GDM1 (cell line): ENCODE measurements around the gene ZNF318.

Source experiments
- DNase-seq: peaks from one replicate; lab custom pipeline; 2025; lab: John Stamatoyannopoulos, UW

ZNF318 gene

DNA sequence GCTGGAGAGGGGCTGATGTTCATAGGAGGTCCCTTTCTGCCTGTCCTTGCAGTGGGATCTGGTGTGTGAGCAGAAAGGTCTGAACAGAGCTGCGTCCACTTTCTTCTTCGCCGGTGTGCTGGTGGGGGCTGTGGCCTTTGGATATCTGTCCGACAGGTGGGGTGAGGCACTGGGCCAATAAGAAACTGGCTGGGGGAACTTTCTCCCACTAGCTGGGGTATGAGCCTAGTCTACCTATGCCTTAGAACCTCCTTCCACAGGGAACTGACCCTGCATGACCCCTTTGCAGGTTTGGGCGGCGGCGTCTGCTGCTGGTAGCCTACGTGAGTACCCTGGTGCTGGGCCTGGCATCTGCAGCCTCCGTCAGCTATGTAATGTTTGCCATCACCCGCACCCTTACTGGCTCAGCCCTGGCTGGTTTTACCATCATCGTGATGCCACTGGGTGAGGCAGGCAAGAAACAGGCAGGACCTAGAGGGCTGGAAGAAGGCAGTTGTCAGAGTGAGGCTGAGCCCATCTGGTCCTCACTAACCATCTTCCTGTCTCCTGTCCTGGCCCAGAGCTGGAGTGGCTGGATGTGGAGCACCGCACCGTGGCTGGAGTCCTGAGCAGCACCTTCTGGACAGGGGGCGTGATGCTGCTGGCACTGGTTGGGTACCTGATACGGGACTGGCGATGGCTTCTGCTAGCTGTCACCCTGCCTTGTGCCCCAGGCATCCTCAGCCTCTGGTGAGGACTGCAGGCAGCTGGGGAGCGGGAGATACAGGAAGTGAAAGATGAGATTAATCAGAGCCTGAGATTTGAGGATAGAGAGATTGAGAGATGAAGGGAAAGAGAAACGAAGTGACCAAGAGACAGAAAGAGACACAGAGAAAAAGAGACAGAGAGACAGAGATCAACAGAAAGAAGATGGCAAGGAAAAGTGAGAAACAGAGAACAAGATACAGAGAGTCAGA lies 69.8 kb downstream of the ZNF318 start:
- DNase-seq = no peak

DNA sequence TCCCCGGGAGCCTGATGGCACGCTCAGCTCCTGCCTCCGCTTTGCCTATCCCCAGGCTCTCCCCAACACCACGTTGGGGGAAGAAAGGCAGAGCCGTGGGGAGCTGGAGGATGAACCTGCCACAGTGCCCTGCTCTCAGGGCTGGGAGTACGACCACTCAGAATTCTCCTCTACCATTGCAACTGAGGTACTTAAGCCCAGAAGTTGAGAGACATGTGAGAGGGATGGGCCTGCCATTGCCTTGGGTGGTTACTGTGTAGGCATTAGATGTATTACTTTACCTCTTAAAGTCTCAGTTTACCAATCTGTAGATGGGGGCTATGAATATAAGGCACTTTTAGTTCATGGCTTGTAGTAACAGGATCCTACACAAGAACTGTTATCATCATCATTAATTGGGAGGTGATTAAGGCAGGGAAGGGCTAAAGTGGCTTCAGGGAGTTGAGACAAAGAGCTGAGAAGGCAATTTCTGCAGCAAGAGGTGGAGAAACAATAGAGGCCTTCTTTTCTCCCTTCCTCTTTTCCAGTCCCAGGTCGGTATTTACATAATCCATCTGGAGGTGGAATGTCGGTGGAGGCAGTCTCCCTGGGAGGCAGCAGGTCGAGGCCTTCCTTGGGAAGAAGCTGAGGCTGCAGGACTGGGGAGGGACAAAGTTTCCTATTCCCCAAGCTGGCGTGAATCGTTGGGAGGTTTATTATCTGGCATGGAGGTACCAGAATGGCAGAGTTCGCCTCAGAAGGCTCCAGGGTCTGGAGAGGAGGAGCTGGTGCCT lies 70.7 kb downstream of the ZNF318 start:
- no peak for DNase-seq

DNA sequence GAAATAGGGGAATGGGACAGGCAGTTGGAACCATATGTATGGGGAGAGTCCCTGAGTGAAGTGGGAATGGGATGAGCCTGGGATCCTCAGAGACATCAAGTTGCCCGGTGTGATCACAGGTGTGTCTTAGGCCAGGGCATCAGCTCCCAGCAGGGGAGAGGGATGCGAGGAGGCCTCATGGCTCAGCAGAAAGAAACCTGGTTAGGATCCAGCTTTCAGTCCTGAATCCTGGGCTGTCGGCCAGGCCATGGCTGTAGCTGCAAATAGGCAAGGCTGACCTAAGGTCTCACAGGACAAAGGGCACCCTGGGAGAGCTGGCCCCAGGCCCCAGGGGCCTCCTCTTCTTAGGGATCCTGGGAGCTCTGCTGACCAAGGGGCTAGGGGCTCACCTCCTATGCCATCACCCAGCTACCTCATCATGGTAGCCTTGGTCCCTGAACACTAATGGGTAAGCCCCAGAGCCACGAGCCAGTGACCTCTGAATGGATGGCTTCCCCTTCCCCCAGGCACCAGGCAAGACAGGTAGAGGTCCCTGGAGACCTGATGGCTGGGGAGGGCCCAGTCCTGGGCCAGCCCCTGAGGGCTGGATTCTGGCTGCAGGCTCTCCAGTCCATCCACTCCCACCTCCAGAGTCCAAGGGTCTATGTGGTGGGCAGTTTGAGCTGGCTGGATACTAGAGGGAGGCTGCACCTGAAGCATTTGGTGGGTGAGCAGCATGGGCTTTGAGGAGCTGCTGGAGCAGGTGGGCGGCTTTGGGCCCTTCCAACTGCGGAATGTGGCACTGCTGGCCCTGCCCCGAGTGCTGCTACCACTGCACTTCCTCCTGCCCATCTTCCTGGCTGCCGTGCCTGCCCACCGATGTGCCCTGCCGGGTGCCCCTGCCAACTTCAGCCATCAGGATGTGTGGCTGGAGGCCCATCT lies 71.5 kb downstream of the ZNF318 start, which contains the start of gene SLC22A7:
Gene SLC22A7 (plus strand): TSS at position 617 of the 921 bp plus-strand sequence. CDS start 99 bp downstream, at position 716.
- DNase-seq = no peak

DNA sequence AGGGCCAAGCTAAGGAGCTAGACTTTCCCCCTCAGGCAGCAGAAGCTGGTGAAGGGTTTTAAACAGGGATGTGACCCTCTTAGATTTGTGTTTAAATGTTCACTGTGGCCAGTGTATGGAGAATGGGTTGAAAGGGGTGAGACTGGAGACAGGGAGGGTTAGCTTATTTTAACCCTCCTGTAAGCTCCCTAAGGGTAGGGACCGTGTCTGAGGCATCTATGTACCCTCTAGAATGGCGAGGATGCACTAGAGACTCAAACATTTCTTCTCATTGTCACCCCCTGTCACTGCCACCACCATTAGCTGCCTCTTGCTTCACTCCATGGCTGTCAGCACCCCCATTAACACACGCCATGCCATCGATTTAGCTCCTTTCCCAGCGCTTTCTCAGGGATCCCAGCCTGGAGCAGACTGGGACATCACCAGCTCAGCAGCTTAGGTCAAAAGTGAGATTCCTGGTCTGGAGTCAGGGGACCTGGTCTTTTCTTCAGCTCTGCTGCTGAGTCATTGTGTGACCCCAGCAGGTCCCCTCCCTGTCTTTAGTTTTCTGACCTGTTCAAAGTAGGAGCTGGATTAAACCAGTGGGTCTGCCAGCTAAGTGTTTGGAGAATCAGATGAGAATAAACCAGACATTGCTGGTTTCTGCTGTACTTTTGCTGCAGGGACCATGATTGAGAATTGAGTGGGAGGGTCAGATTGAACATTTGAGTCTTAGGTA lies 72.5 kb downstream of the ZNF318 start:
- DNase-seq = no peak

DNA sequence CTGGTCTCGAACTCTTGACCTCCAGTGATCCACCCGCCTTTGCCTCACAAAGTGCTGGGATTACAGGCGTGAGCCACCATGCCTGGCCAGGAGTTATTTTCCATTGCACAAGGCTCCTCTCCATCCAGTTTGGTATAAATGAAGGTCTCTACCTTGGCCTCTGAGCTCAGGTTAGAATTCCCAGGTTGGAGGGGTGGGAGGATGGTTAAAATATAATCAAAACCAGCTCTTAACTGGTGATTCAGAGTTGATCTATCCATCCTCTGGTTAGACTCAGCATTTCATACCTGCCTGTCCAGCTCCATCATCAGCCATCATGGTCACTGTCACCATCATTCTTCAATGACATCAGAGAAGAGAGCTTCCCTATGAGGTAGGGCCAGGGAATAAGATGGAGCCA lies 74.0 kb downstream of the ZNF318 start:
- DNase-seq = no peak

DNA sequence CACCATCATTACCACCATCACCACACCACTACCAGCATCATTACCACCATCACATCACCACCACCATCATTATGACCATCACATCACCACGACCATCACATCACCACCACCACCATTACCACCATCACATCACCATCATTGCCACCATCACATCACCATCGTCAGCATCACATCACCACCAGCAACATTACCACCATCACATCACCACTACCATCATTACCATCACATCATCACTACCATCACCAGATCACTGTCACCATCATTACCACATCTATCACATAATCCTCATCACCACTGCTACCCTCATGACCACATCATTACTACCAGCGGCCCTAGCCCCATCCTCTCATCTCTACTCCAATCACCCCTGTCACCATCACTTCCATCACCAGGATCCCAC lies 74.9 kb downstream of the ZNF318 start:
- no peak for DNase-seq

DNA sequence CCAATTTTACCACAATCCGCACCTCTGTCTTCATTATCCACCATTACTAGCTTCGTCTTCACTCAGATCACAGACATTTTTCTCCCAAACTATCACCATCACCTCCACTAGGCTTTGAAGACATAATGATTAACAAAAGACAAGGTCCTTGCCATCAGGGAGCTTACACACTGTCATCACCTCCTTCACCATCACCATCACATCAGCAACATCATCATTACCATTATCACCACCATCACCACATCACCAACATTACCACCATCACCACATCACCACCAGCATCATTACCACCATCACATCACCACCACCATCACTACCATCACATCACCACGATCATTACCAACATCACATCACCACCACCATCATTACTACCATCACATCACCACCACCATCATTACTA lies 75.7 kb downstream of the ZNF318 start:
- DNase-seq = no peak

DNA sequence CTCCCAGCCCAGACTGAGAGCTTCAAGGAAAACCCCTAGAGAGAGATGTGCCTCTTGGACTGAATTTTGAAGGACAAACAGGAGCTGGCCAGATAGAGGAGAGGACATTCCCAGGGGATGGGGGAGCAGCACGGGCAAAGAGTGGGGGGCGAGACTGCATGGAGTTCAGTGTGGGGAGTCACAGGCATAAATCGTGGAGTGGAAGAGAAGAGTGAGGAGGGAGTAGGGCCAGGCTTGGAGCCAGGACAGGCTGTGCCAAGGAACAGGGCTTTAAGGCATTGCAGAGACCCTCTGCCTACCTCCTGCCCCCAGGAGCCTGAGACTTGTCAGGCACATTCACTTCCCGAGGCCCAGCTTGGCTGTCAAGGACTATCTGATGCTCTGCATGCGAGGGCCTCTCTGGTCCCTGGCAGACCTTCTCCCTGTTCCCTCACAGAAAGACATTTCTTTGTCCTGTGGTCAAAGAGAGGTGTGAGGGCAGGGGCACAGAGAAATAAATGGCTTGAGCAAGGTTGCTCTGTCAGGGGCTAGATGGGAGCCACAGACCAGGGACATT lies 76.6 kb downstream of the ZNF318 start:
- DNase-seq = no peak

DNA sequence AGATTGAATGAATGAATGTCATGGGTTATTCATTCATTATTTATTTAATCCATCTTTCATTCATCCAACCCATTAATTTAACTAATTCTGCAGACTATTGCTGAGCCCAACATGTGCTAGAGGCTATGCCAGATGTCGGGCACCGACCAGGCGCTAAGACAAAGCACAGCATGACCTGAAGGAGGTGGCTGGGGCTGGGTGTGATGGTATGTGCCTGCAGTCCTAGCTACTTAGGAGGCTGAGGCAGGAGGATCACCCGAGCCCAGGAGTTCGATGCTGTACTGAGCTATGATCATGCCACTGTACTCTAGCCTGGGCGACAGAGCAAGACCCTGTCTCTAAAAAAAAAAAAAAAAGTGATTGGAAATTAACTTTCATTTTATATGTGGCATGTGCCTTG lies 77.1 kb downstream of the ZNF318 start:
- DNase-seq = no peak

DNA sequence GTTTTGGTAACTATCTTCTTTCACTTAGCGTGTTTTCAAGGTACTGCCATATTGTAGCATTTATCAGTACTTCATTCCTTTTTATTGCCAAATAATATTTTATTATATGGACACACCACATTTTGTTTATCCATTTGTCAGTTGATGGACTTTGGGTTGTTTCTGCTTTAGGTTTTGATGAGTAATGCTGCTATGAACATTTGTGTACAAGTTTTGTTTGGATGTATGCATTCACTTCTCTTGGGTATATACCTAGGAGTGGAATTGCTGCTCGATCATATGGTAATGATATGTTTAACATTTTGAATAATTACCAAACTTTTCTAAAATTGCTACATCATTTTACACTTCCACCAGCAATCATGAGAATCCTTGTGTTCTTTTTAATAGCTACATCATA lies 77.7 kb downstream of the ZNF318 start:
- no peak for DNase-seq

DNA sequence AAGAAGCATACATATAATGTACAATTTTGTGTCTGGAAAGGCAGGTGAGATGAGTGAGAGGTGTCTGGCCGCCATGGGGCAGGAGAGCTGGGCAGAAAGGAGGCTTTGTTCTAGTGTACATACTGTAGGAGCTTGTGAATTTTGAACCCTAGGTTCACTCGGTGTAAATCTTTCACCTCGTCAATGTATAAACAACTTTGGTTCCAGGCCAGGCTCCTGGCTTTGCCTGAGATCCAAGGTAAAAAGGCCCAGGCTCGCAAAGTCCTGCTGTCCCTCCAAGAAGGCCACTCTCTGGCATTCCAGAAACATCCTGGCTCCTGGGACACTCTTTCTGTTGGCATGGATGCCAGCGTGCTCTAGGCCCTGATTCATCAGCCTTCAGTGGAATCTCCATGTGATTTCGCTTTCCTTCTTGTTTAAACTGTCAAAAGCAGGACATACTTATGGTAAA lies 78.5 kb downstream of the ZNF318 start:
- DNase-seq = no peak

DNA sequence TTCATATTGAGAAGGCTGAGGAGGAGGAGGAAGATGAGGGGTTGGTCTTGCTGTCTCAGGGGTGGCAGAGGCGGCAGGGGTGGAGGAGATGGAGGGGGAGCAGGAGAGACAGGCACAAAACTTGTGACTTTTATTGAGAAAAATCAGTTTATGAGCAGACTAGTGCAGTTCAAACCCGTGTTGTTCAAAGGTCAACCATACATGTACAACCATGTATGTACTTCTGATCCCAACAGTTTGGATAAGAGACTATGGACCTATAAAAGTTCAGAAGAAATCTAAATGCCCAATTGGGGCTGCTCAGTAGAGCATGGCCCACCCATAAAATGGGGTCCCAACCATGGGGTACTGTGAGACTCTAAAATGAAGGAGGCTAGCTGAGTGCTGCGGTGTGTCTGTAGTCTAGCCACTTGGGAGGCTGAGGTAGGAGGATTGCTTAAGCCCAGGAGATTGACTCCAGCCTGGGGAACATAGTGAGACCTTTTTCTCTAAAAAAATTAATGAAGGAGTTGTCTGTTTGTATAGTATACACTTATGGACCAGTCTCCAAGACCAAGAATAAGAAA lies 79.0 kb downstream of the ZNF318 start:
- DNase-seq = no peak

DNA sequence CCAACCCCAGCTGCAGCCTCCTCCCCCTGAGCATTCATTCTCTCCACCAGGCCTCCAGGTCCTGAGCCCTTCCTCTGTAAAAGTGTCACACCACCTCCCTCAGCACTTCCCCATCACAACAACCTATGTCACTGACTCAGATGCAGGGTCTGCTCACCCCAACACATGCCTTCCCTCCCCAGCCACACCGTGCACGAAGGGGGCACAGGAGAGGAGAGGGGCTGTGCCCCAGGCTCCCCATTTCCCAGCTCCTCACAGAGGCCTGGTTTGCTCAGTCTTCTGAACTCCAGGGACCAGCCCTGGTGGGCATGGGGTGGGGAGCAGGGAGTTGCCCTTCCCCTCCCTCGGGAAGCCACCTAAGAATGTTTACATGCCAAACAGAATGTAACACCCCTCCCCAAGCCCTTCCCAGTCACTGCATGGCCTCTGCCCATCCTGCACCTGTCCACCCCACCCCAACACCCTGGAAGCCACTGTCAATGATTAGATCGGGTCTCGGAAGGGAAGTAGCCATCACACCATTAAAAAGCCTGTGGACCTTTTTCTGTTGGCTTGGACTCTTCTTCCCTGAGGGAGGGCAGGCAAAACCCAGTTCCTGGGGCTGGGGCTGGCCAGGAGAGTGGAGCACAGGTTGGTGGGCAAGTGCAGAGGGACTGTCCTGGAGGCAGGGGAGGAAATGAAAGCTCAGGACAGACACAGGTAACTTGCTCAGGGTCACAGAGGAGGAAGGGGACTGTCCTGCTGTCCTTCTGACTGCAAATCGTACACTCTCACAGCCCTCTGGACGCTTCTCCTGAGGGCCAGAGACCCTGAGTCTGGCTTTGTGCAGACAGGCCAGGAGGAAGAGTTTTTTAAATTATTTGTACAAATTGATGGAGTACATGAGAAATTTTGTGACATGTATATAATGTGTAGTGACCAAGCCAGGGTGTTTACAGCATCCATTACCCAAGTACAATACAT lies 81.4 kb downstream of the ZNF318 start:
- no peak for DNase-seq

DNA sequence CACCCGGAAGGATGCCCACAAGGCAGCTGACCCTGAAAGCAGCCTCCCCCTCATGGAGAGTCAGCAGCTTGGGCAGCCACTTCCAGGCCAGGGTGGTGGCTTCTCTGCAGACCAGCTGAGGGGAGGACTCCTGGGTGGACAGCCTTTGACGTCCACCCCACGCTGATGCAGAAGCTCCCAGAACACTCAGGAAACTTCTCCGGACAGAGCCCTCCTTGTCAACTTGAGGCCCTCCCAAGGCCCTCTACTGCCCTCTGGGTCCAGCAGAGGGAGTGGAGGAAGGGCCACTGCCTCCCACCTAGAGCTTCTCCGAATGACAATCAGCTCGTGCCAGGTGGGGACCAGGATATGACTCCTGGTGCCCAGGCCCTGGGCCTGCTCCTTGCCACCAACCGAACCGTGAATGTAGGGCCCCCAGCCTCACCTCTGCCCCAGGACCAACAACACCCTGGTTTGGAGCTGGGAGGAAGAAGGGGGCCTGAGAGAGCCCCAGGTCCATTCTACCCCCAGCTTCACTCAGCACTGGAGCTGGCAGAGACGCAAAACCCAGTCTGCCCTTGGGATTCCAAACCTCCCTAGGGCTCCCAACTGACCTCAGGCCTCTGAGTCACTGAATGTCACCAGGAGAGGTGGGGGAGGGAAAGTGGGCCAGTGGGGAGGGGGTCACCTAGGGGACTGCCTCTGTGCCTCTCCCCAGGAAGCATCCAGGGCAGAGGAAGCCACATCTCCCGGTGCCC lies 82.3 kb downstream of the ZNF318 start:
- no peak for DNase-seq

DNA sequence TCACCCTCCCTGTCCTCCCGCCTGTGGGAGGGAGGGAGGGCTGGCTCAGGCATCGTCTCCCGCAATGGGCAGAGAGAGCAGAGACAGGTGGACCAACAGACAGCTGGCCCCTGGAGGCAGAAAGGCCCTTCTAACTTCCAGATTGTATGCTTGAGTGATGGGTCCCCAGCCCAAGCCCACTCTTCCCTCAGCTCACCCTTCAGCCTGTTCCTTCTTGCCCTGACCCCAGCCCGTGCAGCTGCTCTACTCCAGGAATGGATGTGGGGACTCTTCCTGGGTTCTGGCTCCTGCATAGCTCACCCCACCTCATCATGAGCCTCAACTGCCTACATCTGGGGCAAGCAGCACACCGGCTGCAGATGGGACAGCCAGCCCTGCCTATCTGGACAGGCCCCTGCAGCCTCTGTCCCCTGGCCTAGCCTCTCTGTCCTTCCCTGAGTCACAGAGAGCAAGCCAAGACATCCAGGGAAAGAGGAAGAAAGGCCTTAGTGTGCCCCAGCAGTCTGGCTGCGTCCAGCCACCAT lies 82.9 kb downstream of the ZNF318 start:
- no peak for DNase-seq
